UCSD-AML1 (cell line): ENCODE data around the gene TGFBR3.
"Not testable (repeated sequence)": the region's sequence is repeated elsewhere in the genome, so short reads cannot be mapped to it uniquely, and the experiment has no call there.

Source experiments
- DNase-seq: peaks from one replicate; lab custom pipeline; 2025; ENCODE audit not compliant: unreplicated experiment; lab: John Stamatoyannopoulos, UW

TGFBR3 gene

DNA sequence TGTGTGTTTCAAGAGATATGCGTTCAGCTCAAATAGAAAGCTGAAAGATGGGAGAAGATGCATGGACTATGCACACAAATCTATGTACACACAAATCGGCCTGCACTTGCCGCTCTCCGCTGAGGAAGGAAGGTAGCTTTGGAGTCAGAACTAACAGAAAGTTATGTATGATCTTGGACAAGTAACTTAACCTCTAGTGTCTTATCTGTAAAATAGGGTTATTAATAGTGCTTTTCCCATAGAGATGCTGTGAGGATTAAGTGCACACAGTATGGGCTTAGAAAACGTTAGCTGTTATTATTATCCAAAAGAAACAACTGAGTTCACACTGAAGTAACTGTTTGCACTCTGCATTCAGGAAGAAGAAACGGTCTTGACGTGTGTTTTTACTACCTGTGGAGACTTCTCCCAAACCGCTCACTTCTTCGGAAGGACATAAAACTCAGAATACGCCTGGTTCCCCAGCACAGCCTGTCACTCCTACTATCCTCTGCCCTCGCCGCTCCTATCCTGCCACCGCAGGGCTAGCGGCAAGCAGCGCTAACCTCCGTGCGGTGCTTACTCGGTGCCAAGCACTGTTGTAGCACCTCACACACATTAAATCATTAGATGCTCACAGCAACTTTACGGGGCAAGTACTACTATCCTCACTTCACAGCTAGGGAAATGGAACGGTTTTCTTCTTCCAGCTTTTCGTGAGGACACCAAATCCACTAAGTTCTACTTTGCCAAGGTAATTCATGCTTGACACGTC is 1.3 kb downstream of the TGFBR3 start:
- DNase-seq = no peak

DNA sequence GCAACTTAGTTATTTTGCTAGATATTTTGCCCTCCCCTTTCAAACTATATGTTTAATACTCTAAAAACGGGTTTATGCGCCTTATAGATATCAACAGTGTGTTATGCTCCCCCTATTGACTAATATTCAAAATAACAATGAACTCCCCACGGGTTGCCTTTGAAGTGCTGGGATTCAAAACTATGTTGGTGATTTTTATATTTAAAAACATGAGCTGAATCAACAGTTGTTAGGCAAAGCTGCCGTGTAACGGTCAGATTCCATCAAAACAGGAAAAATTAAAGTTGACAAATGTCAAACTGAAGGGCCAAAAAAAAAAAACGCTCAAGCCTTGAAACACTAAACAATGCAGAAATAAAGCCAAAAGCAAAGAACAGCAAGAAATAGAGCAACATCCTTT is 2.5 kb downstream of the TGFBR3 start:
- no peak for DNase-seq

DNA sequence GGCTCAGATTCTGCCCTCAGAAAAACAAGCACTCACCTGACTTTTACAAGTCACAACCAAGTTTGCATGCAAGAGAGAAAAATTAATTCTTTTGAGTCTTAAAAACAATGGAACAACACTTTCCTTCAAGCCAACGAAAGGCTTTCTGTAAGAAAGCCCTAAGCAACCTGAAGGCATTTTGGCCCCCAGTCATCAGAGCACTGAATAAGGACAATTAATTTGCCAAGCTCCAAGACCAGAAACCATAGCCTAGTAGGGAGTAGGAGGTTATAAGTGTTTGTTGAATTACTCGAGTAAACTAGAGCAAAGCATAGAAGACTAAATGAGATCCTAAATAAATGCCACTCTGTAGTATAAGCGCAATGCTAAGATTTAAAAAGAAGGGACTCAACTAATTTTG is 4.7 kb downstream of the TGFBR3 start:
- DNase-seq = no peak

DNA sequence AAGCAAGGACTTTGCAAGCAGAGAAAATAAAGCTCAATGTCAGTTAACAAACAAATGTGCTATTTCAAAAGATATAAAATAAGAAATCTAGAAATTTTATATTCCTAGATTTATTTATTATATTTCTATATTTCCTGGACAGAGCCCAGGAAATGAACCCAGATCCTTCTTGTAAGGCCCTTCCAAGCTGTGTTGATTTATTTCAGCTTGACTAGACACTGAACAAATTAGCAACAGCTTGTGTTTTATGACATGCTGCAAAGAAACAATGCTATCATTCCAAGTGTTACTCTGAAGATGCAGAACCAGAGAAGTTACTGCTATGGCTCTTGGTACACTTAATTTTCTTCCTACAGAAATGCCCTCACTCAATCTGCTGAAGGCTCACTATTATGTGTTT is 6.2 kb downstream of the TGFBR3 start:
- DNase-seq = no peak

DNA sequence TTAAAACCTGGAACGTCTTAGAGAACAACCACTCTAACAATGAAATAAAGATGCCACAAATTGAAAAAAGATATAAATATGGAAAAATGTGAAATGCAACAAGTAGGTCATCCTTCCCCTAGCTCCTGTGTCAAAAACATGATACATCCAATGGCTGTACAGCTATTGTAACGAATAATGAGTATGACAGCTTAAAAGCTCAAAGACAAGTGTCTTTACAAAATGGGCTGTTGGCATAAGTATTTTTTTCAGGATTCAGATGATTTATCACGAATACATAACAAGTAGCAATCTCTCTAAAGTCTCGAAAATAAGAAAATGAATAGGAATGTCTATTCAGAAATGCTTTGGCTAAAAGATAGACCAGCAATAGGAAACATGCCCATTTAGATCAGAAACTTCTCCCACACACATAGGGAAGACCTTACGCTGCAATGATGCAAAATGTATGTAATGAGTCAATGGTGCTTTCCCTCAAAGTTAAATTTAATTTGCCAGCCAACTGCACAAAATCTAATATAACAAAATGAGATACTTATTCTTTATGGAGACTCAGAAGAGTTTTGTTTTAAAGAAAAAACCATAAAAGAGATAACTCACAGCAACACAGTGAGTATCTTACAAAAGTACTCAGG is 8.3 kb downstream of the TGFBR3 start:
- no peak for DNase-seq

DNA sequence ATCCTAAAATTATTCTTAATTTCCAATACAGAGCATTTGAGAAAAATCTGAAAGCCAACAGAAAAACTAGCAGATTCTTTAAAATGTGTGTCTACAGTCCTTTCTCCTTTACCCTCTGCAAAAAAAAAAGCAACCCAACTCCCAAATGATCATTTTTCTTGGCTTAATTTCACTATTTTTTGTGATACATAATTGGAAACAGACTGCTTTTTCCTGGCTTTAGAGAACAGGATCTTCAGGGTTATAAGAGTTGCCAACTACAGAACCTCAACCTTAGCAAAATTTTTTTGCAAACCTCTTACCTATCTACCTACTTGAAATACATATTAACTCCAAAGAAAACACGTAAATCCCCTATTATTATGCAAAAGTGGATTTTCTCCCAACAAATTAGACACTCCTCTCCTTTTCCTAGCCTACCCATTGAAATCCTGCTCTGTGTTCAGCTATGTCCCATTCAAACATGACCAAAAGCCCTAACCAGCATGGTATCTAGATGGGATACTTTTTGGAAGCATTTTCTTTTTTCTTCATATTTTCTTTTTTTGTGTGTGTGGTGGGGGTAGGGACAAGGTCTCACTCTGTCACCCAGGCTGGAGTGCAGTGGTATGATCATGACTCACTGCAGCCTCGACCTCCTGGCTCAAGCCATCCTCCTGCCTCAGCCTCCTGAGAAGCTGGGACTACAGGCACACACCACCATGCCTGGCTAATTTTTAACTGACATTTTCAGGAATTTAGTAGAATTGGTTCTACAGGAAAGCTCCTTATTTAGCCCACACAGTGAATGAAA is 9.0 kb downstream of the TGFBR3 start:
- no peak for DNase-seq

DNA sequence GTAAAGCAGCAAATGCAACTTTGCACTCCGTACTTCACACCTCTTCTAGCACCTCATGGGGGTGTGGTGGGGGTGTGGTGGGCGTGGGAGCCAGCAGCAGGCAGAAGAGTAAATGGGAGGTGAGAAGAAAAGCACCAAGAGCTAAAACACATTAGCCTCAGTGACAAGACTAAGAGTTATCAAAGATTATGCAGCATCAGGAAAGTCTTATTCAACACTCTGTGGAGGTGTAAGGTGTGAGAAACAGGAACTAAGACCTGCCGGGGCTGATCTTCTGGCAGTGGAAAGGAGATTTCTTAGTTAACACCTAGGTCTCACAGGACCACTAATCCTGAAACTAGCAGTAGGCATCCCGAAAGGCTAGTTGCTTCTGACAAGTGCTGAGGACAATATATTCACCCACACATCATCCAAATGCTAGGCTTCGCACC is 9.9 kb downstream of the TGFBR3 start:
- DNase-seq = no peak

DNA sequence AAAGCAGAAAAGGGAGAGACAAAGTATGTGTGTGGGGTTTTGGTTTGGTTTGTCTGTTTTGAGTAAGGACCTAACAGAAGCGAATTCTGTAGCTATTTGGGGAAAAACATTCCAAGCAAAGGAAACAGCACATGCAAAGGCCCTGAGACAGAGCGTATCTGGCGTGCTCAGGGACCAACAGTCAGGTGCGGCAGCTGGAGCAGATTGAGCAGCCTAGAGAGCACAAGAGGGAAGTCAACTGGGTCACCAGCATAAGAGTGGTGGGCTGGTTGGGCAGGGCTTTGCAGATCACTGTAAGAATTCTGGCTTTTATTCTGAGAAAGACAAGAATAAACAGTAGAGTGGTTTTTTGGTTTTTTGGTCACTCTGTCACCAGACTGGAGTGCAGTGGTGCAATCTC is 11.8 kb downstream of the TGFBR3 start:
- no peak for DNase-seq

DNA sequence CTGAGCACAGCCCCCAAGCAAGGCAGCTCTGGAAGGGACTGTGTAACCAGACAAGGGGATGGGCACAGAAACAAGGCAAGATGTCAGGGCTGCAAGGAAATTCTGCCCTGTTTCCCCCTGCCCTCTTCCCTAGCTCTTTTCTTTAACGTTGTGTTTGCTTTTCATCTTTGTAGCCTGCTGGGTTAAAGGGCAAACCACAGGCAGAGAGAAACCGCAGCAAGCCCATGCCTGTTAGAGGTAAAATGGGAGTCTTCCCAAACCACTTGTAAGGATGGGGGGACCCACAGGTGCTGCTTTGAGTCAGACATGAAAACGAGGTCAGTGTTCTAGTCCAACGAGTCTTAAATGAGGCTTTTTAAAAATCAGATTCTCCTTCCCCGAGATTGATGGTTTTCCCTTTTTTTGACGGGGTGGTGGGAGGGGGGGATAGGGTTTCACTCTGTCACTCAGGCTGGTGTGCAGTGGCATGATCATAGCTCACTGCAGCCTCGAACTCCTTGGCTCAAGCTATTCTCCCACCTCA is 13.3 kb downstream of the TGFBR3 start:
- no peak for DNase-seq

DNA sequence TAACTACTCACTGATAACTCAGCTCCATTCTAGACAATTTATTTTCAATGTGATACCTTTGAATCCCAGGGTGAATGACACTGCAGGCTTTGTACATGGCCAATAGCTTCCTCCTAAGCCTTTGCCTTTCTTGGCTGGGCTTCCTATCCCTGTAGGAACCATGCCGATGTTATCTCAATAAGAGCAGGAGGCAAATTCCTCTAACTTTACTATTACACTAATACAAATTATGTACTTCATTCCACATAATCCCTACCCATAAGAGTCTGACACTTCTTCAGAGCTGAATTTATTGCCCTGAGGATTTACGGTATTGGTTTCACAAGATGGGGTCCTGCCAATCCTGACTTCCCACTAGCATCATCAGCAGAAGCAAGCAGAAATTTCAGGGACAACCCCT is 14.0 kb downstream of the TGFBR3 start:
- DNase-seq = no peak

DNA sequence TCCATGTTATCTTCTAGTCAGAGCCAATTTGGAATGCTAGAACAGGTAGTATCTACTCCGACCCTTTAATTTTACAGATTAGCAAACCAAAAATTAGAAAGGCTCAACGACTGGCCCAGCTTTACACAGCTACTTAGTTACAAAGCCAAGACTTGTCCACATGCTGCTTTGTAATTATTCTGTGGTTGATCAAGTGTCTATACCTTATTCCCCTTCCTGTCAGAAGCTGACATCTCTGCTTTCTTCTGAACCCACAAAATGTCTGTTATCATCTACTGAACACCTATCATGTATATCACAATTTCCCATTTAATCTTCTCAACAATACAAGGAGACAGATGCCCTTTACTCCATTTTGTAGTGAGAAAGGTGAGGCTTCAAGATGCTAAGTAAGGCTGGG is 15.6 kb downstream of the TGFBR3 start:
- DNase-seq = no peak

DNA sequence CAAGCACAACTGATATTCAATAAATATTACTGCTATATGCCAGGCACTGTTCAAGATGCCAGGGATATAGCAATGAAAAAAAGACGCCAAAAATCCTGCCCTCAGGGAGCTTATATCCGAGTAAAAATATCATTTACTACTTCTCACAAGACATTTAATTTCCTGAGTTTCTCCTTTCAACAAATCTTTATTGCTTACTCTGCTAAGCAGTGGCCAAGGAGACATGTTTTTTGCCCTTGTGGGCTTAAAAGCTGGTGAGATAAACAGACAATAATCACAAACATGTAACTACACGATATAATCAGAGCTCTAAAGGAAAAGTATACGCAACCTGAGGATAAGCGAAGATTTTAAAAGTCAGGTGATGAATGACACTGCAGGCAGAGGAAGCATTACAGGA is 19.5 kb downstream of the TGFBR3 start:
- no peak for DNase-seq

DNA sequence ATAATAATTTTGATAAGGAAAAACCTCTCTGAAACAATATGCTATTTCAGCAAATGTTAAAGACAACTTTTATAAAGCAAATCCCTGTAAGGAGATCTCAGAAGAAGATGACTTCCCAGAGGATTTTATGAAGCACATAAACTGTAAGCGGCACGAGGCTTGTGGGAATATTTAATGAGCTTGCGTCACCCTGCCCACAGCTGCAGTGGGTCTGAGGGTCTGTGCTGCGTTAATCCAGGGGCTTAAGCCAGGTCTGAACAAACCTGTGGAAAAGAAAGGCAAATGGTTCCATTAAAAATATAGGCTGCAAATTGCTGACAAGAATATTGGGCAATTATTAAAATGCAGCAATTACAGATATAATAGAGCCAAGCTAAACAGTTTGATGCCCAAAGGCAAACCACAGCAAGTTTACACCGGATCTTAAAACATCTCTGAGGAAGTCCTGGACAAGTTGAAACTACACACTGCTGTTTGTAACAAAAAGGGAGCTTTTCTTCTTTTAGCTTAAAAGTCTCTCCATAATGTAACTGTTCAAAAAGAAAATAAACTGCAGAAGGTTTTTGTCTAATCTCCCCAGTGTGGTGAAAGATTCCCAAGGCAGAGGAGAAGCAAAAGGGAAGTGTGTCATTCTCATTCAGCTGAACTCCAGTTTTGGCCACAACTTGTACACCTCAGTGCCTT is 21.8 kb downstream of the TGFBR3 start:
- DNase-seq = no peak

DNA sequence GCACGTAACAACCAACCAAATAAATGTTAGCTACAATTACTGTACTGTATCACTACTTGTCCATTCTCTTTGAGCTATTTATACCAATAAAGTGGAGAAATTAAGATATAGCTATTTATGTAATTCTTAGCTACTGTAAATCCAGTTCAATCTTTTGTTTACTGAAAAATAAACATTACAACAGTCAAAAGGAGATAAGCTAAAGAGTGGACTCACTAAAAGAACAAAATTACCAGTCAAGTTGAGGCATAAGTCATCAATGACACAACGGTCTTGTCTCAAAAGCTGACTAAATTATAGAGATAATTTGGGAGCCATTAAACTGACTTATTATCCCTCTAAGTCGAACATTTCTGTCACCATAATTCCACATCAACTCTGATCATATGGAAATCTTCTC is 22.5 kb downstream of the TGFBR3 start:
- DNase-seq = no peak

DNA sequence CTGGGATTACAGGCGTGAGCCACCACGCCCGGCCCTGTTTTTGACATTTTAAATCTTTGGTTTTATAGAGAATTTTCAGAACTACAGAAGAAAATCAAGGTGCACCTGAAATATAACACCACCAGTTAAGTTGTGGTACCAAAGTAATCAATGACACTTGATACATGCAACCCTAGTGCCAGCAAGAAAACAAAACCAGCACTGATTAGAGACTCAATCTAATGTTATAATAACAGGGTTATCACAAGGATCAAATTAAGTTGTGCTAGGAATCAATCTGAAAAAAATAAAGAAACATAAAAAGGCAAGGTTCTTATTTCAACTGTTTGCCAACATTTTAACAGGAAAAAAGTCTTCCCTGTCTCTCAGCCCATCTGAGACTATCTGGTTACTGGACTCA is 23.8 kb downstream of the TGFBR3 start:
- no peak for DNase-seq

DNA sequence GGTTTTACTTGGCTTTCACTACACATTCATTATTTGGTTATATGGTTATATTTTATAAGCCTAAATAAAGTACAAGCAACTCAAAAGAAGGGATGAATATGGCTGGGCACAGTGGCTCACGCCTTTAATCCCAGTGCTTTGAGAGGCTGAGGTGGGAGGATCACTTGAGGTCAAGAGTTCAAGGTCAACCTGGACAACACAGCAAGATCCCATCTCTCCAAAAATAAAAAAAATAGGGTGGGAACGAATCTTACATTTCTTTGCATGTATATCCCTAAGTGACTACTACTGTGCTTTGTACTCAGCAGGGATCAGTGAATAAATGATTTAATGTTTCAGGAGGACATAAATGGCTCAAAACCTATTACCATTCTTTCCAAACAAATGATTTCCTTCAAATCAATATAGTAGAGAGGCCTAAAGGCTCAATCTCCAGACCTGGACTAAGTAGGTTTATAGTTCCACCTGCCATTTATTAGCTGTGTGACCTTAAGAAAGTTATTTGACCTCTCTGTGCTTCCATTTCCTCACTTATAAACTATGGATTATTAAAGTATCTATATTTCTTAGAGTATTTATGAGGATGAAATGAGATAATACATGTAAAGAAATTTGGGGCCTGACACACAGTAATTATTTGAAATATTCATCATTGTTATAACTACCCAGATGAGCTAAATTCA is 28.3 kb downstream of the TGFBR3 start:
- no peak for DNase-seq

DNA sequence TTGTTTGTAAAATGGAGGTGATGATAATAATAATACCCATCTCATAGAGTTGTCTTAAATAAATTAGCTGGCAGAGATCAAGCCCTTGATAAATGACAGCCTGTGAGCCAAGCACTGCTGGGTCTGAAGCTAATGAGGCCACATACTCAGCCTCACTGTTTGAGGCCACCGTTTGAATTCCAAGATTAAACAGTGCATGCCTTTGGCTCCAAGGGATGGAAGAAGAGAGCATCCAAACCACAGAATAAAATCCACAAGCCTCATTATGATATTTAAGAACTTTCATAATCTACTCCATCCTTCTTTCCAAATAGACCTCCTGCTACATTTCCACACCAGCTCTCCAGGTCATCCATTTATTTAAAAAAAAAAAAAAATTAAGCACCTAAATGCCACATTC is 29.0 kb downstream of the TGFBR3 start:
- no peak for DNase-seq

DNA sequence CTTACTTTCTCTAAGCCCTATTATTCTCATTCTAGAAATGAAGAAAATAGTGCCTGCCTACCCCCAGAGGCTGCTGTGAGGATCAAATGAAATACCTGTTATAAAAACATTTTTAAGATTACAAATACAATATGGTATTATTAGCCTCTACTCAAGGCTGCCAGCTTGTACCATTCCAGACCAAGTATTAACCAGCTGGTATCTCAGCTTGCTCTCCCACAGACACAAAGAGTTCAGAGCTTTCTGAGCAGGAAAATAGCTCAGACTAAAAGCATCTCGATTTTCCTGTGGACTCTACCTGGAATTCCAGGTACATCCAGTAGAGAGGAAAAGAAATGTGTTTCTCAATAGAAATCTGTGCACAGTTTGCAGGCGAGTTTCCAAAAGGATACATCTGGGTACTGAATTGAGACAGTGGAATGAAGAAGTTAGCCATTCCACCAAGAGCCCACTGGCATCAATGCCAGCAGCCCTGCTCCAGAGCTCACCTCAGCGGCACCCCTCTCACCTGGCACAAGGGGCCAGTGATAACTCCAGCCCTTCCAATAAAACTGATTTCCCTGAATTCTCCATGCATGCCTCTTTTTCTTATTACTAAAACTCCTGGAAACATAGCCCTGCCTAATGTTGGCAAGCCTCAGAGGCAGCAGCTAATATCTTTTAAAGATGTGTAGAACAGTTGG is 31.0 kb downstream of the TGFBR3 start:
- no peak for DNase-seq

DNA sequence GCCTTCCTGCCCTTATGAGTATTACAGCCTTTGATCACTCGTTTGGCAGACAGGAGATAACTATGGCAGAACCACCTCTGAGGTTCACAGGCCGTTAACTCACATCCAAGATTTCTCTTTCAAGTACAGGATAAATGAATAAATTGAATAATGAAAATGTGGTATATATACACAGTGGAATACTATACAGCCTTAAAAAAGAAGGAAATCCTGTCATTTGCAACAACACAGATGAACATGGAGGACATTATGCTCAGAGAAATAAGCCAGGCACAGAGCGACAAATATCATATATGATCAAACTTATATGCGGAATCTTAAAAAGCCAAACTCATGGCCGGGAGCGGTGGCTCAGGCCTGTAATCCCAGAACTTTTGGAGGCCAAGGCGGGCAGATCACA is 32.6 kb downstream of the TGFBR3 start:
- DNase-seq = no peak

DNA sequence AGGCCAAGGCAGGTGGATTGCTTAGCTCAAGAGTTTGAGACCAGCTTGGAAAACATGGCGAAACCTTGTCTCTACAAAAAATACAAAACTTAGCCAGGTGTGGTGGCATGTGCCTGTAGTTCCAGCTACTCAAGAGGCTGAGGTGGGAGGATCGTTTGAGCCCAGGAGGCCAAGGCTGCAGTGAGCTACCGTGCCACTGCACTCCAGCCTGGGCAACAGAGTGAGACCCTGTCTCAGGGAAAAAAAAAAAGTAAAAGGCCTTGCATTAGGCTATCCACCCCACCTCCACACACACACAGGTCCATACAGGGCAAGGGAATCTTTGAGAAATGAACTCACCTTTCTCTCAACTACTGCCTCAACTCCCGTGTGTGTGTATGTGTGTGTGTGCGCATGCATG is 33.9 kb downstream of the TGFBR3 start:
- not testable (repeated sequence) for DNase-seq
